Breast epithelium (tissue), 3 donors: ENCODE data around the gene F13A1.

ENCODE experiments used
- POLR2A ChIP-seq: fragments of 450-650 bp; IDR thresholded peaks from one replicate; pipeline ENCODE4 v1.6.1; 2016; ENCODE audit warnings: antibody characterized with exemption, mild to moderate bottlenecking, moderate library complexity
- POLR2AphosphoS5 ChIP-seq, 3 donors: sonication (generic); formaldehyde crosslinking; IDR thresholded peaks; one replicate each; pipeline ENCODE4 v1.6.1; 2017; ENCODE audit warnings: antibody characterized with exemption in 3 of 3
- TF ChIP-seq, protein P1 (sequence below), 3 donors: fragments of 450-650 bp; IDR thresholded peaks; one replicate each; pipeline ENCODE4 v1.5.1; 2016 to 2017; ENCODE audit warnings: antibody characterized with exemption in 3 of 3, mild to moderate bottlenecking in 3 of 3, moderate library complexity in 3 of 3

DNA sequence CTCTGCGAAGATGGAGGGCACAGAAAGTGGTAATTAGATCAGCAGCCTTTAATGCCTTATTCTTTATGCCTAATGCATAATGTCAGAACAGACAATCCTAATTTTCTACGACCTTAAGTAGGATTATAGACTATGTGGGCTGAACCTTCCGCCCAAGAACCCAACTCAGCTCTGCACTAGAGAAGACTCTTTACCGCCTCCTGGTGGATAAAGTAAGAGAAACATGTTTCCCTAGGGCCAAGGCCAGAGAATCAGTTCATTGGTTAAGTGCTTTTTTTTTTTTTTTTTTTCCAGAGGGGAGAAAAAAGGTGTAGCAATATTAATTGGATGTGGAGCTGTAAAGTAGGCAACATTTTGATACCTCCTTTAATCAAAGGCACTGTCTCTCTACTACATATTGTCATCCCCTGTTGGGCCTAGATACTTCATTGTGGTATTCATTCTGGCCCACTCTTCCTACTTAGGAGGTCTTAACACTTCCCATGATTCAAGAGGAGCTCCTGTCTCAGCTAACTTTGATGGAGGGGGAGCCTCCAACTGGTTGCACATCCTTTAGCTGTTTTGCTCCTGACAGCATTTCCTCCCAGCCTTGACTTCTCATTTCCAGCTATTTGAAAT is 188.9 kb downstream of the F13A1 start:
- TF ChIP-seq, protein P1, sequence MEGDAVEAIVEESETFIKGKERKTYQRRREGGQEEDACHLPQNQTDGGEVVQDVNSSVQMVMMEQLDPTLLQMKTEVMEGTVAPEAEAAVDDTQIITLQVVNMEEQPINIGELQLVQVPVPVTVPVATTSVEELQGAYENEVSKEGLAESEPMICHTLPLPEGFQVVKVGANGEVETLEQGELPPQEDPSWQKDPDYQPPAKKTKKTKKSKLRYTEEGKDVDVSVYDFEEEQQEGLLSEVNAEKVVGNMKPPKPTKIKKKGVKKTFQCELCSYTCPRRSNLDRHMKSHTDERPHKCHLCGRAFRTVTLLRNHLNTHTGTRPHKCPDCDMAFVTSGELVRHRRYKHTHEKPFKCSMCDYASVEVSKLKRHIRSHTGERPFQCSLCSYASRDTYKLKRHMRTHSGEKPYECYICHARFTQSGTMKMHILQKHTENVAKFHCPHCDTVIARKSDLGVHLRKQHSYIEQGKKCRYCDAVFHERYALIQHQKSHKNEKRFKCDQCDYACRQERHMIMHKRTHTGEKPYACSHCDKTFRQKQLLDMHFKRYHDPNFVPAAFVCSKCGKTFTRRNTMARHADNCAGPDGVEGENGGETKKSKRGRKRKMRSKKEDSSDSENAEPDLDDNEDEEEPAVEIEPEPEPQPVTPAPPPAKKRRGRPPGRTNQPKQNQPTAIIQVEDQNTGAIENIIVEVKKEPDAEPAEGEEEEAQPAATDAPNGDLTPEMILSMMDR (IDR thresholded peaks at IDR 0.05): no peak
- TF ChIP-seq POLR2A (no peak), POLR2AphosphoS5 (IDR thresholded peaks at IDR 0.05) (no peak)
